ENCODE results near the gene LRMDA. TPM values are rescaled to one million over a fixed set of nuclear protein-coding genes. Genes with fewer than 3 reads are reported as not detected.

Gene LRMDA
- polyA plus RNA-seq, 1 donor (not counting 4 experiments of a cell fraction or from before 2014, with no cell fraction given): not detected

DNA sequence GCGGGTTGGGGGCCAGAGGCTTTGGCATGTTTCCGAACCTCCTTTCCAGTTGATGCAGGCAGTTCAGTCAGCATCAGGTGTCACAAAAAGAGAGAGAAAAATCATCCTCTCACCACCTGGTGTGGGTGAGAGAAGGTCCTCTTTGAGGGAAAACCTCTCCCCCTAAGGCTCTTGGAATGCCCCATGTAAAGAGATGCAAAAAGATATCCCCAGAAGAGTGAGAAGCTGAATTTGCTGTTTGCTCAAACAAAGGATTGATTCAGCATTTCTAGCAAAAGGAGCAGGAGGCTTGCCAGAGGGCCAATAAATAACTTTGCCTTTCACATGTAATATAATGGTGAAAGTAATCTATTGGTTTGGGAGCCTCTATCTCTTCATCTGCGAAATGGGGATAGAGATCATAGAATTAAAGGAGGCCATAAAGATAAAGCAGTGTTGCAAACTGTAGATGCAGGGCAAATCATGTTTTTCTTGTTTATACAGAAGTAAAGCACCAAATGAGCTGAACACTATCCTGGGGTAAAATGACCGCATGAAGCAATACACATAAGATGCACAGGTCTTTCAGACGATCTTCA lies 425.9 kb downstream of the LRMDA start:
- no peak overlapping the region for H3K9ac ChIP-seq (ENCODE audit: control insufficient read depth, extremely low read depth, insufficient read depth, low read length)
- H4K20me1 ChIP-seq (ENCODE audit: control insufficient read depth, extremely low read depth, insufficient read depth, low read length): no peaks in the 10 kb centered on the region
- dilution Hi-C loops (cut with MboI; ENCODE audit: extremely low pct_ligation_motif_present, low sequenced_read_pairs): no loop called here
- no peak overlapping the region for H3K27ac ChIP-seq (ENCODE audit: control insufficient read depth, insufficient read depth, low read length)
- no peak overlapping the region for H3K4me3 ChIP-seq (ENCODE audit: control insufficient read depth in 2 of 3, extremely low read depth in 1 of 3, insufficient read depth in 2 of 3, low read depth in 1 of 3, low read length in 3 of 3)
- no peak overlapping the region for H2AFZ ChIP-seq (ENCODE audit: control insufficient read depth, low read length)
- no peak overlapping the region for H3K4me2 ChIP-seq (ENCODE audit: control insufficient read depth, extremely low read depth, insufficient read depth, low read depth, low read length)
- H3K27me3 ChIP-seq (ENCODE audit: control insufficient read depth, extremely low read depth, insufficient read depth, low read length): no peaks in the 10 kb centered on the region
- no peaks in the 10 kb centered on the region for H3K9me3 ChIP-seq (ENCODE audit: control insufficient read depth, low read depth, low read length)
- no peaks in the 10 kb centered on the region for H3K36me3 ChIP-seq (ENCODE audit: control insufficient read depth in 2 of 2, extremely low read depth in 1 of 2, insufficient read depth in 2 of 2, low read length in 2 of 2)
- no peaks in the 10 kb centered on the region for H3K79me2 ChIP-seq (ENCODE audit: control insufficient read depth, insufficient read depth, low read length)
- DNase-seq (ENCODE audit: low read depth, low spot score): no peak
- no peak for FAIRE-seq
- no peaks in the 10 kb centered on the region for H3K9me1 ChIP-seq (ENCODE audit: control insufficient read depth, extremely low read depth, insufficient read depth, low read length)
- no peak for TF ChIP-seq CTCF (optimal IDR thresholded peaks at IDR 0.05 in 1 of 3, IDR thresholded peaks at IDR 0.05 in 1 of 3, conservative IDR thresholded peaks at IDR 0.05 in 1 of 3; ENCODE audit: extremely low read depth in 1 of 3, insufficient read depth in 2 of 3, low read length in 3 of 3)
- TF ChIP-seq EZH2 (IDR thresholded peaks at IDR 0.05; ENCODE audit: low read length): no peak
- H3K4me1 ChIP-seq (ENCODE audit: control insufficient read depth, extremely low read depth, insufficient read depth, low read length): no peaks in the 10 kb centered on the region

DNA sequence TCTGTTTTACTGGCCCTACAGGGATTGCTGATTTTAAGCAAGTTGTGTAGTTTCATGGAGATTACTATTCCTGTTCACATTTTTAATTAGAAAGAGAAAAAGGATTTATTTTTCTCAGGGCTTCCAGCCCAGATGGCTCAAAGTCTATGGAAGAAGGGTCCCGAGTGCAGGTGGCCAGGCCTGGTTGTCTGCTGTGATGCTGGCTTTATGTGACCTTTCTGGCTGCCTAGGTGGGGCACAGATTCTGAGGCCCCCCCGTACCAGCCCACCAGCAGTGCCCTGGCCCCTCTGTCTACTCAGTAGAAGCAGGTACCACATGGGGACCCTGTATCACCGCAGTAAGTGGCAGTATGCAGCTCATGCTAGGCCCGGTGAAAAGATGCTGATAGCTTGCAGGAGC lies 426.5 kb downstream of the LRMDA start:
- no peak overlapping the region for H3K9ac ChIP-seq (ENCODE audit: control insufficient read depth, extremely low read depth, insufficient read depth, low read length)
- H3K79me2 ChIP-seq (ENCODE audit: control insufficient read depth, insufficient read depth, low read length): no peaks in the 10 kb centered on the region
- TF ChIP-seq CTCF (optimal IDR thresholded peaks at IDR 0.05 in 1 of 3, IDR thresholded peaks at IDR 0.05 in 1 of 3, conservative IDR thresholded peaks at IDR 0.05 in 1 of 3; ENCODE audit: extremely low read depth in 1 of 3, insufficient read depth in 2 of 3, low read length in 3 of 3): no peak
- TF ChIP-seq EZH2 (IDR thresholded peaks at IDR 0.05; ENCODE audit: low read length): no peak
- H4K20me1 ChIP-seq (ENCODE audit: control insufficient read depth, extremely low read depth, insufficient read depth, low read length): no peaks in the 10 kb centered on the region
- H3K36me3 ChIP-seq (ENCODE audit: control insufficient read depth in 2 of 2, extremely low read depth in 1 of 2, insufficient read depth in 2 of 2, low read length in 2 of 2): no peaks in the 10 kb centered on the region
- dilution Hi-C loops (cut with MboI; ENCODE audit: extremely low pct_ligation_motif_present, low sequenced_read_pairs): no loop called here
- no peaks in the 10 kb centered on the region for H3K27me3 ChIP-seq (ENCODE audit: control insufficient read depth, extremely low read depth, insufficient read depth, low read length)
- FAIRE-seq (no peak), DNase-seq (ENCODE audit: low read depth, low spot score) (no peak)
- H3K9me3 ChIP-seq (ENCODE audit: control insufficient read depth, low read depth, low read length): no peaks in the 10 kb centered on the region
- H2AFZ ChIP-seq (ENCODE audit: control insufficient read depth, low read length): no peak overlapping the region
- no peak overlapping the region for H3K4me2 ChIP-seq (ENCODE audit: control insufficient read depth, extremely low read depth, insufficient read depth, low read depth, low read length)
- H3K27ac ChIP-seq (ENCODE audit: control insufficient read depth, insufficient read depth, low read length): no peak overlapping the region
- no peaks in the 10 kb centered on the region for H3K9me1 ChIP-seq (ENCODE audit: control insufficient read depth, extremely low read depth, insufficient read depth, low read length)
- H3K4me3 ChIP-seq (ENCODE audit: control insufficient read depth in 2 of 3, extremely low read depth in 1 of 3, insufficient read depth in 2 of 3, low read depth in 1 of 3, low read length in 3 of 3): no peak overlapping the region
- H3K4me1 ChIP-seq (ENCODE audit: control insufficient read depth, extremely low read depth, insufficient read depth, low read length): no peaks in the 10 kb centered on the region

Data from keratinocyte (primary cell).